Skin epidermis (tissue), 12 donors: ENCODE data around the gene SLCO1B1.
"Not testable (repeated sequence)": the region's sequence is repeated elsewhere in the genome, so short reads cannot be mapped to it uniquely, and the experiment has no call there.

ENCODE experiments used
- H3K27ac ChIP-seq, 21 experiments: fragments of 200-600 bp; sonication (generic) in 11 of 21; one replicate each; pipeline ENCODE4 v1.5.0; 2020; ENCODE audit warnings: mild to moderate bottlenecking in 3 of 21, inconsistent platforms in 2 of 21, moderate library complexity in 2 of 21
- H3K4me3 ChIP-seq, 7 experiments: fragments of 200-600 bp; sonication (generic) in 2 of 7; one replicate each; pipeline ENCODE4 v1.5.0; 2020; ENCODE audit warnings: inconsistent platforms in 2 of 7, mild to moderate bottlenecking in 2 of 7, moderate library complexity in 1 of 7

SLCO1B1 gene, protein sequence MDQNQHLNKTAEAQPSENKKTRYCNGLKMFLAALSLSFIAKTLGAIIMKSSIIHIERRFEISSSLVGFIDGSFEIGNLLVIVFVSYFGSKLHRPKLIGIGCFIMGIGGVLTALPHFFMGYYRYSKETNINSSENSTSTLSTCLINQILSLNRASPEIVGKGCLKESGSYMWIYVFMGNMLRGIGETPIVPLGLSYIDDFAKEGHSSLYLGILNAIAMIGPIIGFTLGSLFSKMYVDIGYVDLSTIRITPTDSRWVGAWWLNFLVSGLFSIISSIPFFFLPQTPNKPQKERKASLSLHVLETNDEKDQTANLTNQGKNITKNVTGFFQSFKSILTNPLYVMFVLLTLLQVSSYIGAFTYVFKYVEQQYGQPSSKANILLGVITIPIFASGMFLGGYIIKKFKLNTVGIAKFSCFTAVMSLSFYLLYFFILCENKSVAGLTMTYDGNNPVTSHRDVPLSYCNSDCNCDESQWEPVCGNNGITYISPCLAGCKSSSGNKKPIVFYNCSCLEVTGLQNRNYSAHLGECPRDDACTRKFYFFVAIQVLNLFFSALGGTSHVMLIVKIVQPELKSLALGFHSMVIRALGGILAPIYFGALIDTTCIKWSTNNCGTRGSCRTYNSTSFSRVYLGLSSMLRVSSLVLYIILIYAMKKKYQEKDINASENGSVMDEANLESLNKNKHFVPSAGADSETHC

DNA sequence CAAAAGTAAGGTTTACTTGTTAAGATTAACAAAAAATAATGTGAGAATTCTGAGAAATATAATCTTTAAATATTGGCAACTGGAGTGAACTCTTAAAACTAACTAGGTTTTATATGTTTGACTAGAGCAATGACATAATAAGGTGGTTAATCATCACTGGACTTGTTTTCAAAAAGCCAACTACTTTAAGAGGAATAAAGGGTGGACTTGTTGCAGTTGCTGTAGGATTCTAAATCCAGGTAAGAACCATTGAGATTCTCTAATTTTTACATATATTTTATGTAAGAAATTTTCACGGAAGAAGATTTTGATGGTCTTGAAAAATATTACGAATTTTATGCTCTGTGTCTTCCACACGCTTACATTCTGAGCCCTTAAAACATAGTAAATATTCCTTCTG, at the start of gene SLCO1B1:
Gene SLCO1B1 (plus strand): TSS at position 197 of the 400 bp plus-strand sequence. CDS start 10,381 bp downstream, outside the sequence.
- Histone ChIP-seq H3K4me3 (no peak within 1 kb of the TSS), H3K27ac (no peak within 1 kb of the TSS)

GRCh38 chr12:21084753-21085152, 46.2 kb upstream of the SLCO1B1 start:
- H3K27ac ChIP-seq, H3K4me3 ChIP-seq: not testable (repeated sequence)

DNA sequence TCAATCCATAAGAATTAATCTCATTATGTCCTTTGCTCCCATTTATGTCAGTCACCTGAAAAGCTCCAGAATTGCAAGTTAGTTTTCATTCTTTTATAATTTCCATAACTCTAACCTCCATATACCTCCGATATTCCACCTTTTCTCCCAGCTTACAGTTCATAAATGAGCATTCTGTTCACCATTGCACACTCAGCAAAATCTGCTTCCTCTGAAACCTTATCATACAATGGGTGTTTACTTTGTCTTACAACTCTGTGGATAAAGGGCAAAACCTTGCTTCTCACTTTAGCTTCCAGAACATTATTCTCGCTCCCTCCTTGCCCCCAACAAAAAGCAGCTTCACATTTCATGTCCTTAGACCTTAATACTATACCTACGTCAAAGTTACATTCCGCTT, 19.3 kb upstream of the SLCO1B1 start:
- Histone ChIP-seq H3K27ac (no peak overlapping the region), H3K4me3 (no peak overlapping the region)

GRCh38 chr12:21113266-21113665, 17.7 kb upstream of the SLCO1B1 start:
- Histone ChIP-seq H3K4me3 (no peak overlapping the region), H3K27ac (no peak overlapping the region)

DNA sequence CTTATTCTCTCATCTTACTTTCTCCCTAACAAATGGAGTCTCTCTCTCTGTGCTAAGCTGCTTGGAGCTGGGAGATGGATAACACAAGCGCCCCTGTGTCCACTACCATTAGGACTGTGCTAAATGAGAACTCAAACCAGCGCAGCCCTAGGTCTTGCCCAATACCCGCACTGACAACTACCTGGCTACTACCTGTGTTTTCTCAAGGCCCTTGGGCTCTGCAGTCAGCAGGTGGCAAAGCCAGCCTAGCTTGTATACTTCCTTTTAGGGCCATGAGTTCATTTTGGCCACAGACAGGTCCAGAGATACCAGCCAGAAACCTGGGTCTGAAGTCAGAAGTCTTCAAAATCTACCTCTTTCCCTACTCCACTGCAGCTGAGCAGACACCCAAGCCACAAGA, 13.0 kb upstream of the SLCO1B1 start:
- Histone ChIP-seq H3K27ac (no peak overlapping the region), H3K4me3 (no peak overlapping the region)

DNA sequence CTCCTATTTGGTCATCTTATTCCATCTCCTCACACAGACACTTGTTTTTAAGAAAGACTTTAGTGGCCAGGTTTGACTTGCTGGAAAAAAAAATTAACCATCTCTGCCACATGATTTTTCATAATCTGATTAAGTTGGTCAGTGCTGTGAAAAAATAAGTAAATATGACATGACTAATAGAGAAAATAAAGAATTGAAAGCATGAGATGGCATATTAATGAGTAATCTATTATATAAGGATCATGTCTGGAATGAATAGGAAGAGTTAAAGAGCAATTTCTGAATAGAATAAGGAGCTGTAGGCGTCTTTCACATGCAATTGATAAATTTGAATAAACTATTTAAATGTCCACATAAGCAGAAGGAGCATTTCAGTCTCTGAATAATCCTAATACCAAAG, 12.2 kb upstream of the SLCO1B1 start:
- no peak overlapping the region for H3K27ac ChIP-seq
- H3K4me3 ChIP-seq: no peak overlapping the region

DNA sequence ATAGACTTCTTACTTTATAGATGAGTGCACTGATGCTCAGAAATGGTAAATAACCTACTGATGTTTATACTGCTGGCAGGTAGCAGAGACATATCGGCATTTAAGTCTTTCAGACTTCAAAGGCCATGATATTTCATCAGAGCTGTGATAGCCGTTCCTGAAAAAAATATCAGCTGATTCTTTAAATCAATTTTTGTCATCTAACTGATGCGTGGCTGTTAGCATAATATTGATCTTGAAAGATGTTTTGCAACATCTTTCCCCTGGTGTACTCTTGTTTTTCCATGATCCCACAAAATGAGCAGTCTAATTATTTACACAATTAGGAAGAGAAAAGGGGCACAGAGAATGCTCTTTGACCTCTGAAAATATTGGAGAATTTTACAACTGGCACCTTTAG, 1.6 kb upstream of the SLCO1B1 start:
- no peak overlapping the region for H3K4me3 ChIP-seq
- H3K27ac ChIP-seq: no peak overlapping the region

GRCh38 chr12:21129906-21130305, 1.1 kb upstream of the SLCO1B1 start:
- Histone ChIP-seq H3K4me3 (no peak overlapping the region), H3K27ac (no peak overlapping the region)

DNA sequence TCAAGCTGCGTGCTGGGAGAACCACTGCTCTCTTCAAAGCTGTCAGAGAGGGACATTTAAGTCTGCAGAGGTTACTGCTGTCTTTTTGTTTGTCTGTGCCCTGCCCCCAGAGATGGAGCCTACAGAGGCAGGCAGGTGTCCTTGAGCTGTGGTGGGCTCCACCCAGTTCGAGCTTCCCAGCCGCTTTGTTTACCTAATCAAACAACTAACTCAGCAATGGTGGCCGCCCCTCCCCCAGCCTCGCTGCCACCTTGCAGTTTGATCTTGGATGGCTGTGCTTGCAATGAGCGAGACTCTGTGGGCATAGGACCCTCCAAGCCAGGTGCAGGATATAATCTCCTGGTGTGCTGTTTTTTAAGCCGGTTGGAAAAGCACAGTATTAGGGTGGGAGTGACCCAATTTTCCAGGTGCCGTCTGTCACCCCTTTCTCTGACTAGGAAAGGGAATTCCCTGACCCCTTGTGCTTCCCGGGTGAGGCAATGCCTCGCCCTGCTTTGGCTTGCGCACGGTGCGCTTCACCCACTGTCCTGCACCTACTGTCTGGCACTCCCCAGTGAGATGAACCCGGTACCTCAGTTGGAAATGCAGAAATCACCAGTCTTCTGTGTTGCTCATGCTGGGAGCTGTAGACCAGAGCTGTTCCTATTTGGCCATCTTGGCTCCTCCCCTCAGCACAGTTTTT, 6.5 kb downstream of the SLCO1B1 start:
- not testable (repeated sequence) for H3K27ac ChIP-seq, H3K4me3 ChIP-seq

DNA sequence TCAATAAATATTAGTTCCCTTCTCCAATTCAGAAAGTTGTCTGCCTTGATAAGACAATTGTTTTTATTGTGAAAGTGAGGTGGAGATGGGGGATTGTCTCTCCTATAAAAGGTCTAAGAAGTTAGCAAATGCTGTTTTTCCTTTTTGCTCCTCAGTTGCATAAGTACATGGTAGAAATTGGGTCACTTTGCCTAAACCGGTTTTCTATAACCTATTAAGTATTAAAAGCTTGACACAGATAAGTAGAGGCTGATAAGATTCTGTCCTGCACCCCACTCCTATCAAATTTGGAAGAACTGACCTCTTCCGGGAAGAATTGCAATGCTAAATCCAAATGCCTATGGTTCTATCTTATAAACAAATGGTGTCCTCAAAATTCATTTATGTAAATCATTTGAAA, 7.0 kb downstream of the SLCO1B1 start:
- Histone ChIP-seq H3K4me3 (no peak overlapping the region), H3K27ac (no peak overlapping the region)

GRCh38 chr12:21144309-21144708, 13.3 kb downstream of the SLCO1B1 start:
- Histone ChIP-seq H3K4me3 (no peak overlapping the region), H3K27ac (no peak overlapping the region)

DNA sequence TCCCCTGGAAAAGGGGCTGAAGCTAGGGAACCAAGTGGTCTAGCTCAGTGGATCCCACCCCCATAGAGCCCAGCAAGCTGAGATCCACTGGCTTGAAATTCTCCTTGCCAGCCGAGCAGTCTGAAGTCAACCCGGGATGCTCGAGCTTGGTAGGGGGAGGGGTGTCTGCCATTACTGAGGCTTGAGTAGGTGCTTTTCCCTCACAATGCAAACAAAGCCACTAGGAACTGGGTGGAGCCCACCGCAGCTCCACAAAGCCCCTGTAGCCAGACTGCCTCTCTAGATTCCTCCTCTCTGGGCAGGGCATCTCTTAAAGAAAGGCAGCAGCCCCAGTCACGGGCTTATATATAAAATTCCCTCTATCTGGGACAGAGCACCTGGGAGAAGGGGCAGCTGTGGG, 18.9 kb downstream of the SLCO1B1 start:
- not testable (repeated sequence) for H3K27ac ChIP-seq

GRCh38 chr12:21151184-21151583, 20.2 kb downstream of the SLCO1B1 start:
- H3K4me3 ChIP-seq: no peak overlapping the region

More for the DNA sequence above, 18.9 kb downstream of the SLCO1B1 start:
- not testable (repeated sequence) for H3K4me3 ChIP-seq

DNA sequence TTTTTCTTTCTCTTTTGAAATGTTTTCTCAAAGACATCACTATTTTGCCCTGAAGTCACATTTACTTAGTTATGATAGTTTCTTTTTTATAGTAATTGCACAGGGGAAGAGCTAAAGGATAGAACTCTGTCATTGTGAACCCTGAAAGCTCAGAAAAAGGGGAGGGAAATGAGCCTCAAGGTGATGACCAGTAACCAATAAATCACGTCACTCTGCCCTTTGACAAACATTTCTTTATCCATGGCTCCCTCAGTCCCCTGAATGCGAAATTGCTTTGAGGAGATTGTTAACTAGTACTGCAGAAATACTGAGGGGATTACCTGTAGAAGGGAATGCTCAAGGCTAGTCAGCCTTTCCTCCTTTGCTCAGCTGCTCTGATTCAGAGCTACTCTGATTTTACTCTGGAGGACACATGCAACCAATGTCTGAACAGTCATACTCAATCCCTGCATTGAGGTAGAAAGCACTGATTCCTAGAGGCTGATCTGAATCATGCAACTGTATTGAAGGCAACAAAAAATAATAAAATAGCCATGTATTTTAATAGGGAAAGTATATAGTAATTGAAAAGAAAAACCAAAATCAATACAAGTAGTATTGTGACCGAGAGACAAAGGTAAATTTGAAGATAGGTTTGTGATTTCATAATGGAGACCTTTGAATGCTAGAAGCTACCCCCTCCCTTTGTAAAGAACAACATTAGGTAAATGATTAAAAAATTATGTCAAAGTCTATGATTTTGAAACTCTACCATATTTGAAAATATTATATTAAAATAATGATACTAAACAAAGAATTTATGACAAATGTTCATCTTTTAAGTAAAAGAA, 24.7 kb downstream of the SLCO1B1 start:
- H3K4me3 ChIP-seq: no peak overlapping the region
- H3K27ac ChIP-seq: no peak overlapping the region

More at GRCh38 chr12:21151184-21151583, 20.2 kb downstream of the SLCO1B1 start:
- H3K27ac ChIP-seq: no peak overlapping the region

GRCh38 chr12:21165048-21165447, 34.1 kb downstream of the SLCO1B1 start:
- no peak overlapping the region for H3K4me3 ChIP-seq
- no peak overlapping the region for H3K27ac ChIP-seq

DNA sequence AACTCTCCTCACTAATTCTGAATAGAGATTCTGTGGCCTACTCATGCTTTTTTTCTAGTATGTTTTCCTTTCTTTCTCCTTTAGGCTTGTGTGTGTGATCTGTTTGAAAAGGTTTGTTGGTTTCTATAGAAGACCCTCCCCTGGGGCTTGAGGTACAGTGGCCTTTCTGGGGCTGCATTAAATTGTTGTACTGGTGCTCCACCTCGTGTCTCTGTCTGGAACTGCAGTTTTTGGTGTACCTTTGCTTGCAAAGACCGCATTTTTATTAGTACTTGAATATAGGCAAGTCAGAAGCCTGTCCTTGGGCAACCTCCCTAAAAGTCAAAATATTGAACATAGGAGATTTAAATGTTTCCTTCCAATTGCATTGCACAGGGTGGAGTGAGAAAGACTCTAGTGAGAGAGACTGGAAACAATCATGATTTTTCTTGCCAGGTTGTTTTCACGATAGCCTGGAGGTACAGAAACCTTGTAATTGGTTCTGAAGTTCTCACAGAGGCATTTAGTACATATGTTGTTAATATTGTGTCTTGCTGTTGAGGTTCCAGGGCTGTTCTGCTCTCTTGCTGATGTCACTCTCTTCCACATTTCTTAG, 39.0 kb downstream of the SLCO1B1 start:
- no peak overlapping the region for H3K4me3 ChIP-seq
- H3K27ac ChIP-seq: no peak overlapping the region

DNA sequence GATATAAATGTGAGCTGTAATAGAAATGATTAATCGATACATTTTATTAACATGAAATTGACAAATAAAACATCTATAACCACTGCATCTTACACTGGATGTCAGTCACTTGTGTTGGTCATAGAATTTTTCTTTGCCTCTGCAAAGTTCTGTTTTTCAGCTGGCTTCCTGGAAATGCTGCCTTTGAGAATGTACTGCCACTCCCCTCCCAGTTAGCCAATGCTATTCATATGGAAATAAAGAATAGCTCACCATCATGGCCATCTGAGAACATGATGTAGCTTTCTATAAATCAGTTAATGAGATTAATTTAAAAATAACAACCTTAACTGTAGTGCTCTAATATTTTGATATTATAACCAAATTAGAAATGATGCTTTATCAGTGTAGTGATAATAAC, 41.1 kb downstream of the SLCO1B1 start:
- H3K4me3 ChIP-seq: no peak overlapping the region
- no peak overlapping the region for H3K27ac ChIP-seq

DNA sequence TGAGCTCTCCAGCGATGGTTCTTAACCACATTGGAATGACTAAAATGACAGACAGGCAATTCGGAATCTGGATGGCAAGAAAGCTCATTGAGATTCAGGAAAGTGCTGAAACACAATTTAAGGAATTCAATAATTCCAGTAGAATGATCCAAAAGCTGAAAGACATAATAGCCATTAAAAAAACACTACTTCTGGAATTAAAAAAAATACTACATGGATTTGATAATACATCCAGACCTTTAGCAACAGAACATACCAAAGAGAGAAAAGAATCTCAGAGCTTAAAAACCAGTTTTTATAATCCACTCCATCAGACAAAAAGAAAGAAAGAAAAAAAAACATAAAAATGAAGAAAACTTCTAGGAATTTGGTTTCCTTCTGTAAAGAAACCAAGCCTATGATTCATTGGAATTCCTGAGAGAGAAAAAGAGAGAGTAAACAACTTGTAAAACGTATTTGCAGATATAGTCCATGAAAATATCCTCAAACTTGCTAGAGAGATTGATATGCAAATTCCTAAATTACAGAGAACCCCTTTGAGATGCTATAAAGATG, 52.8 kb downstream of the SLCO1B1 start:
- no peak overlapping the region for H3K4me3 ChIP-seq
- H3K27ac ChIP-seq: no peak overlapping the region

DNA sequence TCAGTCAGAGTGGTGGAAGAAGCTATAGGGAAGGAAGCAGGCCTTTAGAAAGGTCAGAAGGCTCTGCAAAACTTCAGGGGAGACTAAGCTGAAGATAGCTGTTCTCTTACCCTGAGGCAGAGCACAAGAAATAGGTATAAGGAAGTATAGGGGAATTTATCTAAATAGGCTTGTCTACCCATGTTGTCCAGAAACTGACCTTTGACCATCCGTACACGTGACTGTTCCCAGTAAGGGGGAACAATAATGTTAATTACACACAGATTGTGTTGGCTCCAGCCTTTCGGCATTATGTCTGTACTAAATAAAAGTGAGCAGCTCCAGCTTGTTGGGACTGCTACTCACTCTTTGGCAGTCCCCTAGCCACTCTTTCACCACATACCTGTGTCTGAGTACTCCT, 59.0 kb downstream of the SLCO1B1 start:
- Histone ChIP-seq H3K4me3 (no peak overlapping the region), H3K27ac (no peak overlapping the region)
